ENCODE data around the gene JOSD1.

Gene JOSD1

GRCh38 chr22:38641476-38642040 lies 59.2 kb downstream of the JOSD1 start:
- Histone ChIP-seq H3K36me3 (ENCODE audit: control insufficient read depth, insufficient read depth, low read length) (peaks cover 4% of the 10 kb centered on the region), H3K27me3 (ENCODE audit: control insufficient read depth, insufficient read depth, low read length) (no peaks in the 10 kb centered on the region), H3K4me1 (ENCODE audit: control insufficient read depth, insufficient read depth, low read length) (no peaks in the 10 kb centered on the region), H3K9ac (ENCODE audit: low read length) (no peak overlapping the region), H3K27ac (ENCODE audit: low read depth, low read length) (no peak overlapping the region), H3K9me3 (ENCODE audit: control insufficient read depth, insufficient read depth, low read depth, low read length) (no peaks in the 10 kb centered on the region), H3K4me3 (ENCODE audit: low read depth, low read length) (no peak overlapping the region)

GRCh38 chr22:38638728-38639127 lies 62.0 kb downstream of the JOSD1 start:
- no peaks in the 10 kb centered on the region for H3K4me1 ChIP-seq (ENCODE audit: control insufficient read depth, insufficient read depth, low read length)
- peaks cover 13% of the 10 kb centered on the region for H3K36me3 ChIP-seq (ENCODE audit: control insufficient read depth, insufficient read depth, low read length)
- no peaks in the 10 kb centered on the region for H3K27me3 ChIP-seq (ENCODE audit: control insufficient read depth, insufficient read depth, low read length)
- no peak overlapping the region for H3K4me3 ChIP-seq (ENCODE audit: low read depth, low read length)
- no peak overlapping the region for H3K9ac ChIP-seq (ENCODE audit: low read length)
- H3K27ac ChIP-seq (ENCODE audit: low read depth, low read length) = no peak overlapping the region
- no peaks in the 10 kb centered on the region for H3K9me3 ChIP-seq (ENCODE audit: control insufficient read depth, insufficient read depth, low read depth, low read length)

- H3K4me3 ChIP-seq (ENCODE audit: low read depth, low read length) = no peak overlapping the region
- peaks cover 13% of the 10 kb centered on the region for H3K36me3 ChIP-seq (ENCODE audit: control insufficient read depth, insufficient read depth, low read length)
- no peaks in the 10 kb centered on the region for H3K27me3 ChIP-seq (ENCODE audit: control insufficient read depth, insufficient read depth, low read length)
- H3K9ac ChIP-seq (ENCODE audit: low read length) = no peak overlapping the region
- H3K4me1 ChIP-seq (ENCODE audit: control insufficient read depth, insufficient read depth, low read length) = no peaks in the 10 kb centered on the region
- no peak overlapping the region for H3K27ac ChIP-seq (ENCODE audit: low read depth, low read length)
- no peaks in the 10 kb centered on the region for H3K9me3 ChIP-seq (ENCODE audit: control insufficient read depth, insufficient read depth, low read depth, low read length)
Measured at GRCh38 chr22:38638216-38638615, 62.5 kb downstream of the JOSD1 start.
